ENCODE data around the gene CHD9NB. TPM values are rescaled to one million over a fixed set of nuclear protein-coding genes. Genes with fewer than 3 reads are reported as not detected.

The CHD9NB gene
- total RNA-seq, 1 experiment from 2014 or later, result 0.40 TPM

GRCh38 chr16:53045341-53046220 lies 7.1 kb downstream of the CHD9NB start:
- no peaks in the 10 kb centered on the region for H3K27me3 ChIP-seq (ENCODE audit: low read length)
- no peak overlapping the region for H3K4me2 ChIP-seq (ENCODE audit: low read length)
- no peaks in the 10 kb centered on the region for H4K20me1 ChIP-seq (ENCODE audit: low read length)
- no peak overlapping the region for H3K4me3 ChIP-seq (ENCODE audit: low read length)
- H3K79me2 ChIP-seq (ENCODE audit: low read length), result no peaks in the 10 kb centered on the region
- BruUV-seq (replicated peaks), result no TSS peak
- no peak overlapping the region for H2AFZ ChIP-seq (ENCODE audit: low read length)
- peak; percentile 38 for DNase-seq
- ChIA-PET POLR2A (ENCODE audit: unreplicated experiment) (no interaction called here), CTCF (no interaction called here)
- peak; percentile 54 for ATAC-seq
- no peak overlapping the region for H3K27ac ChIP-seq (ENCODE audit: low read length)
- no peaks in the 10 kb centered on the region for H3K9me3 ChIP-seq (ENCODE audit: low read length)
- no peak for TF ChIP-seq EZH2phosphoT487 (IDR thresholded peaks at IDR 0.05; ENCODE audit: borderline replicate concordance, low read length)
- TF ChIP-seq CTCF (conservative IDR thresholded peaks at IDR 0.05; ENCODE audit: low read depth, low read length), result no peak
- TF ChIP-seq EZH2 (IDR thresholded peaks at IDR 0.05; ENCODE audit: low read length, unreplicated experiment), result no peak
- intact Hi-C loops (cut with micrococcal nuclease), result no loop called here
- H3F3A ChIP-seq (ENCODE audit: low read length, unreplicated experiment), result no peaks in the 10 kb centered on the region
- H3K9me2 ChIP-seq (replicated peaks; ENCODE audit: low read length), result no peaks in the 10 kb centered on the region
- no peaks in the 10 kb centered on the region for H3K36me3 ChIP-seq (ENCODE audit: low read depth, low read length)
- no peaks in the 10 kb centered on the region for H3K4me1 ChIP-seq (ENCODE audit: insufficient read depth, low read length)
- no peak overlapping the region for H3K9ac ChIP-seq (ENCODE audit: low read length)

GRCh38 chr16:53043986-53044601 lies 8.6 kb downstream of the CHD9NB start:
- no peaks in the 10 kb centered on the region for H3F3A ChIP-seq (ENCODE audit: low read length, unreplicated experiment)
- no peaks in the 10 kb centered on the region for H3K79me2 ChIP-seq (ENCODE audit: low read length)
- H4K20me1 ChIP-seq (ENCODE audit: low read length), result no peaks in the 10 kb centered on the region
- ChIA-PET POLR2A (ENCODE audit: unreplicated experiment) (no interaction called here), CTCF (interaction anchor here (0.5 kb wide), 1 partner anchor 9 kb away, joined by 4 read pairs; no protein-coding TSS in a partner anchor)
- H3K4me3 ChIP-seq (ENCODE audit: low read length), result no peak overlapping the region
- no TSS peak for BruUV-seq (replicated peaks)
- no peaks in the 10 kb centered on the region for H3K4me1 ChIP-seq (ENCODE audit: insufficient read depth, low read length)
- no peak overlapping the region for H3K4me2 ChIP-seq (ENCODE audit: low read length)
- no peak overlapping the region for H2AFZ ChIP-seq (ENCODE audit: low read length)
- no peak overlapping the region for H3K9ac ChIP-seq (ENCODE audit: low read length)
- TF ChIP-seq EZH2 (IDR thresholded peaks at IDR 0.05; ENCODE audit: low read length, unreplicated experiment) (no peak), CTCF (conservative IDR thresholded peaks at IDR 0.05; ENCODE audit: low read depth, low read length) (no peak)
- no peaks in the 10 kb centered on the region for H3K36me3 ChIP-seq (ENCODE audit: low read depth, low read length)
- no peaks in the 10 kb centered on the region for H3K9me3 ChIP-seq (ENCODE audit: low read length)
- no peaks in the 10 kb centered on the region for H3K9me2 ChIP-seq (replicated peaks; ENCODE audit: low read length)
- no peak for DNase-seq
- H3K27ac ChIP-seq (ENCODE audit: low read length), result no peak overlapping the region
- no peaks in the 10 kb centered on the region for H3K27me3 ChIP-seq (ENCODE audit: low read length)
- ATAC-seq, result no peak; the same call in 1 of the 2 replicates
- intact Hi-C loops (cut with micrococcal nuclease), result no loop called here

- ChIA-PET POLR2A (ENCODE audit: unreplicated experiment) (no interaction called here), CTCF (no interaction called here)
- intact Hi-C loops (cut with micrococcal nuclease), result no loop called here
- TF ChIP-seq CTCF (conservative IDR thresholded peaks at IDR 0.05; ENCODE audit: low read depth, low read length), result no peak
- TF ChIP-seq EZH2 (IDR thresholded peaks at IDR 0.05; ENCODE audit: low read length, unreplicated experiment), result no peak
- Histone ChIP-seq H3K9ac (ENCODE audit: low read length) (no peak overlapping the region), H3K27me3 (ENCODE audit: low read length) (no peaks in the 10 kb centered on the region), H2AFZ (ENCODE audit: low read length) (no peak overlapping the region), H3K4me3 (ENCODE audit: low read length) (no peak overlapping the region), H4K20me1 (ENCODE audit: low read length) (no peaks in the 10 kb centered on the region), H3K79me2 (ENCODE audit: low read length) (no peaks in the 10 kb centered on the region), H3F3A (ENCODE audit: low read length, unreplicated experiment) (no peaks in the 10 kb centered on the region), H3K9me3 (ENCODE audit: low read length) (no peaks in the 10 kb centered on the region), H3K4me2 (ENCODE audit: low read length) (no peak overlapping the region), H3K4me1 (ENCODE audit: insufficient read depth, low read length) (no peaks in the 10 kb centered on the region), H3K9me2 (replicated peaks; ENCODE audit: low read length) (no peaks in the 10 kb centered on the region), H3K27ac (ENCODE audit: low read length) (no peak overlapping the region), H3K36me3 (ENCODE audit: low read depth, low read length) (no peaks in the 10 kb centered on the region)
- ATAC-seq, result no peak
- DNase-seq, result no peak
- BruUV-seq (replicated peaks), result no TSS peak
Observed at GRCh38 chr16:53043428-53043831, 9.3 kb downstream of the CHD9NB start.

All from PC-3 (cell line).